ENCODE measurements around the gene TMEM182.

Gene TMEM182

GRCh38 chr2:102780467-102780866 is 18.6 kb downstream of the TMEM182 start:
- TF ChIP-seq NFIC (IDR thresholded peaks at IDR 0.05) (no peak), TAF1 (IDR thresholded peaks at IDR 0.05; ENCODE audit: low read depth) (no peak), TEAD4 (IDR thresholded peaks at IDR 0.05) (no peak), USF1 (IDR thresholded peaks at IDR 0.05) (no peak), FOXM1 (IDR thresholded peaks at IDR 0.05; ENCODE audit: borderline replicate concordance, low read depth) (no peak), CREB1 (IDR thresholded peaks at IDR 0.05; ENCODE audit: low read depth) (no peak), CEBPB (IDR thresholded peaks at IDR 0.05) (no peak), EP300 (IDR thresholded peaks at IDR 0.05; ENCODE audit: borderline replicate concordance) (no peak), YY1 (IDR thresholded peaks at IDR 0.05; ENCODE audit: low read depth) (no peak), MAX (IDR thresholded peaks at IDR 0.05) (no peak), REST (IDR thresholded peaks at IDR 0.05; ENCODE audit: low read depth) (no peak), TCF12 (IDR thresholded peaks at IDR 0.05; ENCODE audit: low read depth) (no peak), EGR1 (IDR thresholded peaks at IDR 0.05) (no peak), ZBTB7A (IDR thresholded peaks at IDR 0.05; ENCODE audit: low read depth) (no peak), RAD21 (IDR thresholded peaks at IDR 0.05; ENCODE audit: low read depth) (no peak)

GRCh38 chr2:102782187-102782586 is 20.4 kb downstream of the TMEM182 start:
- TF ChIP-seq ZBTB7A (IDR thresholded peaks at IDR 0.05; ENCODE audit: low read depth) (no peak), EP300 (IDR thresholded peaks at IDR 0.05; ENCODE audit: borderline replicate concordance) (no peak), USF1 (IDR thresholded peaks at IDR 0.05) (no peak), CREB1 (IDR thresholded peaks at IDR 0.05; ENCODE audit: low read depth) (no peak), YY1 (IDR thresholded peaks at IDR 0.05; ENCODE audit: low read depth) (no peak), TEAD4 (IDR thresholded peaks at IDR 0.05) (no peak), CEBPB (IDR thresholded peaks at IDR 0.05) (no peak), EGR1 (IDR thresholded peaks at IDR 0.05) (no peak), TCF12 (IDR thresholded peaks at IDR 0.05; ENCODE audit: low read depth) (no peak), TAF1 (IDR thresholded peaks at IDR 0.05; ENCODE audit: low read depth) (no peak), REST (IDR thresholded peaks at IDR 0.05; ENCODE audit: low read depth) (no peak), NFIC (IDR thresholded peaks at IDR 0.05) (no peak), MAX (IDR thresholded peaks at IDR 0.05) (no peak), FOXM1 (IDR thresholded peaks at IDR 0.05; ENCODE audit: borderline replicate concordance, low read depth) (no peak), RAD21 (IDR thresholded peaks at IDR 0.05; ENCODE audit: low read depth) (no peak)

- TF ChIP-seq CREB1 (IDR thresholded peaks at IDR 0.05; ENCODE audit: low read depth) = no peak
- TF ChIP-seq REST (IDR thresholded peaks at IDR 0.05; ENCODE audit: low read depth) = no peak
- no peak for TF ChIP-seq RAD21 (IDR thresholded peaks at IDR 0.05; ENCODE audit: low read depth)
- TF ChIP-seq TAF1 (IDR thresholded peaks at IDR 0.05; ENCODE audit: low read depth) = no peak
- no peak for TF ChIP-seq EGR1 (IDR thresholded peaks at IDR 0.05)
- TF ChIP-seq NFIC (IDR thresholded peaks at IDR 0.05) = no peak
- no peak for TF ChIP-seq TCF12 (IDR thresholded peaks at IDR 0.05; ENCODE audit: low read depth)
- no peak for TF ChIP-seq MAX (IDR thresholded peaks at IDR 0.05)
- no peak for TF ChIP-seq CEBPB (IDR thresholded peaks at IDR 0.05)
- no peak for TF ChIP-seq FOXM1 (IDR thresholded peaks at IDR 0.05; ENCODE audit: borderline replicate concordance, low read depth)
- TF ChIP-seq YY1 (IDR thresholded peaks at IDR 0.05; ENCODE audit: low read depth) = no peak
- no peak for TF ChIP-seq ZBTB7A (IDR thresholded peaks at IDR 0.05; ENCODE audit: low read depth)
- TF ChIP-seq EP300 (IDR thresholded peaks at IDR 0.05; ENCODE audit: borderline replicate concordance) = no peak
- TF ChIP-seq TEAD4 (IDR thresholded peaks at IDR 0.05) = no peak
- TF ChIP-seq USF1 (IDR thresholded peaks at IDR 0.05) = no peak
Observed at GRCh38 chr2:102782933-102783332, 21.1 kb downstream of the TMEM182 start.
